Activated CD4-positive, alpha-beta T cell treated with anti-CD3 and anti-CD28 coated beads for 24 hours (primary cell): ENCODE results near the gene CATSPER4.
A peak's percentile ranks its signal among the peaks of the same experiment; 100 is the strongest.
"Not testable (repeated sequence)": the region's sequence is repeated elsewhere in the genome, so short reads cannot be mapped to it uniquely, and the experiment has no call there.

ENCODE experiments used
- DNase-seq, 2 donors: peaks; one replicate each; pipeline ENCODE4 v3.0.0-alpha.2; 2020; ENCODE audit warnings: low read depth in 2 of 2

The CATSPER4 gene

DNA sequence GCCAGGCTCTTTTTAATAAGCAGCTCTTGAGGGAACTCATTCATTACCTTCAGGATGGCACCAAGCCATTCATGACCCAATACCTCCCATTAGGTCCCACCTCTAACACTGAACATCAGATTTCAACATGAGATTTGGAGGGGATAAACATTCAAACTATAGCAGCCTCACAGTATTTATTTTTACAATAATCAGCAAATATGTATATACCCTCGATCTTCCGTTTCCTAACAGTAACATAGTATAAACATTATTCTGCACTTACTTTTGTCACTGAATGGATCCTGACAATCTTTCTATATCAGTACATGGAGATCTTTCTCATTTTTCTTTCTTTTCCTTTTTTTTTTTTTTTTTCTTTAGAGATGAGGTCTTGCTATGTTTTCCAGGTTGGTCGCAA is 5.4 kb downstream of the CATSPER4 start:
- DNase-seq: no peak

DNA sequence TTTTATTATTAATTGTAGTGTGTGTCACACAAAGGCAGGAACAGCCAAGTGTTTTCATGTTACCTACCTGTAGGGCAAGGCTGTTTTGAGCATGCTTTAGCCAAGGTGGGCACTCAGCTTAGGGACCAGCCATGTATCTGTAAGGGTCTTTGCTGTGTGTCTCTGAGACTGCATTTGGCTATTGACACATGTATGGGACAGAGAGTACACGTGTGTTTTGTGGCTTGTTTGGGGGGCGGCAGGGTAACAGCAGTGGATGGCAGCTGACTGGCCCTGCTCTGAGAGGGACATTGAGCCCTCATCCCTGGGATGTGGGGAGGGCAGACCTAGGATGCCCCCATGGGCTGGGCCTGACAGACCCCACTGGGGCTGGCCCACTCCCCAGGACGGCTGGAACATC is 6.9 kb downstream of the CATSPER4 start:
- no peak for DNase-seq

DNA sequence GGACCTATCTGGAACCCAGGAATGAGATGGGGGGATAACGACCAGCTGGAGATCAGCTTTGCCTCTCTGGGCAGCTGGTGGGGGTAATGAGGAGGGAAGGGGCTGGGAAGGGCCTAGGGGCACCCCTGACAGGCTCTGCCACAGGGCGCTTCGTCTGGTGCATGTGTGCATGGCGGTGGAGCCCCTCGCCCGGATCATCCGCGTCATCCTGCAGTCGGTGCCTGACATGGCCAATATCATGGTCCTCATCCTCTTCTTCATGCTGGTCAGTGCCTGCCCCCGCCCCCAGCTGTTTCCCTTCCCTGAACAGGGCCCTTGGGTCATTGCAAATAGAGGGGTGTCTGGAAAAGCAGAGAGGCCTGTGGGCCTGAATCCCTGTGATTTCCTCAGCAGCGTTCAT is 7.4 kb downstream of the CATSPER4 start:
- no peak for DNase-seq

DNA sequence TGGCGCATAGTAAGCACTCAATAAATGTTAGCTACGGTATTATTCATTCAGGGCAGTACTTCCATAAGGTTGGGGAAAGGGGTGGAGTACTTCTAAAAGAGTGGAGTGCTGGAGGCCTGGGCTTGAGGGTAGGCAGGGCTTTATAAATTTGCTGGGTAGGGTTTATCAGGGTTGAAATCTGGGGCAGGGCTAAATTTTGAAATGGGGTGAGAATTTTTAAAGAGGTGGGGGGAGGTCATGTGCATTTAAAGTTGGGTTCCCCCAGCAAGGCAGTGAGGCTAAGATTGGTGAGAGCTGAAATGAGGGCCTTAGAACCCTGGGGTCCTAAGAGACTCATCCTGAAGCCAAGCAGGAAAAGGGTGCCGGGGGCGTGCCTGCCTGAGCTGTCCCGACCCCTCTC is 10.0 kb downstream of the CATSPER4 start:
- DNase-seq: no peak

DNA sequence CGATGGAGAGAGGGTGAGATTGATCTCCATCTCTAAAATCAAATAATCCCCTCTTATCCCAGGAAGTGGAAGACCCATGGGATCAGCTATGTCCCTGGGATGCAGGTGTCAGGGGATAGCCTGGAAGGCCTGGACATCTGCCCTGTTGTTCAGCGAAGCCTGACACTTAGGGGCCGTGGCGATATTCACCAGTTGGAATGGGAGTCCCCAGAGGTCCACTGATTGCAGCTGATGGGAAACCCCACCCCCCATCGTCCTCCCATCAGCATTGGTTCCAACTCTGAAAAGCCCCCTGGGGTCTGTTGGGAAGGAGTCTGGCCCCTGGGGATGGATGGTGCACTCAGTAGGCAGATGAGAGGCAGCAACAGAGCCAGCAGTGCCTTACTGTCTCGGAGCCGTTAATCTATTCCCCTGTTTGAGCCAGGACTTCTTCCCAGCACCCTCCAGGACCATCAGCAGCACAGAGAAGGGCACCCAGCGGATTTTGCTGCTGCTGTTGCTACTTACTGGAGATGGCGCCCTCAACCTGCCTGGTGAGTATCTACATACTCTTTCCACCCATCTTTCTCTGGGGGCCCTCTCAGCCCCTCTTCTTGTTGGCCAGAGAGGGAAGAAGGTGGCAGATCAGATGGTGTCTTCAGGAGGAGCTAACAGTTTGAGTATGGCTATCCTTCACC is 13.4 kb downstream of the CATSPER4 start:
- no peak for DNase-seq

DNA sequence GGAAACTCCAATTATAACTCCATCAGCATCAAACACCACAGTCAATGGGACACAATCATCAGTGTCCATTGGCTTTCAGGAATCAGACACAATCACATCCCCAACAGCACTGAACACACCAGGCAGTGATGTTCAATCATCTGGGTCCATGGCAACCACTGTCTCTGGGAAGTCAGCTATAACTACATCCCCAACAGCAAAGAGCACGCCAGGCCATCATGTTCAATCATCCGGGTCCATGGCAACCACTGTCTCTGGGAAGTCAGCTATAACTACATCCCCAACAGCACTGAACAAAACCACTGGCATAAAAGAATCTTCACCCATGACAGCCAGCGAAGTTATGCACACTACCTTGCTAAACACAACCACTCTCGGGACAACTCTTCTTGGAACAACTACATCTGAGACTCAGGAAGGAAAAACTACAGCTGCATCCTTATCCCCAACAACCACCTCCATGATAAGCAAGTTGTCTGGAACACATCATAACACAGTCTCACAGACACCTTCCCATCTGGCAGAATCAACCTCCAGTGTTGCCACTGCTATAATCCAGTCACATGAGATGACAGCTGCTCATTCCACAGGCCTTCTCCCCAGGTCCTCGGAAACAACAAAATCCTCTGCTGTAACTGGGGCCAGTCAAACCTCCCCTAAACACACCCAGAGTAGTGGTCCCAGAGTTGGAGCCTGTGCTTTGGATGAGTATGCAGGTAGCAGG is 19.9 kb downstream of the CATSPER4 start:
- no peak for DNase-seq

DNA sequence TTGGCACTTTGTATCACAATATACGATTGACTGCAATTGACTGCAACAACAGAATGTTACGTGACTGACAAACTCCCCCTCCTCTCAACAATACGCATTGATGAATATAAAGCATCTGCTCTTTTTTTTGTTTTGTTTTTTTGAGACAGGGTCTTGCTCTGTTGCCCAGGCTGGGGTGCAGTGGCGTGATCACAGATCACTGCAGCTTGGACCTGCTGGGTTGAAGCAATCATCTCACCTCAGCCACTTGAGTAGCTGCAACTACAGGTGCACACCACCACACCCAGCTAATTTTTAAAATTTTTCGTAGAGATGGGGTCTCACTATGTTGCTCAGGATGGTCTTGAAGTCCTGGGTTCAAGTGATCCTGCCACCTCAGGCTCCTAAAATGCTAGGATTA is 22.3 kb downstream of the CATSPER4 start:
- DNase-seq: no peak

DNA sequence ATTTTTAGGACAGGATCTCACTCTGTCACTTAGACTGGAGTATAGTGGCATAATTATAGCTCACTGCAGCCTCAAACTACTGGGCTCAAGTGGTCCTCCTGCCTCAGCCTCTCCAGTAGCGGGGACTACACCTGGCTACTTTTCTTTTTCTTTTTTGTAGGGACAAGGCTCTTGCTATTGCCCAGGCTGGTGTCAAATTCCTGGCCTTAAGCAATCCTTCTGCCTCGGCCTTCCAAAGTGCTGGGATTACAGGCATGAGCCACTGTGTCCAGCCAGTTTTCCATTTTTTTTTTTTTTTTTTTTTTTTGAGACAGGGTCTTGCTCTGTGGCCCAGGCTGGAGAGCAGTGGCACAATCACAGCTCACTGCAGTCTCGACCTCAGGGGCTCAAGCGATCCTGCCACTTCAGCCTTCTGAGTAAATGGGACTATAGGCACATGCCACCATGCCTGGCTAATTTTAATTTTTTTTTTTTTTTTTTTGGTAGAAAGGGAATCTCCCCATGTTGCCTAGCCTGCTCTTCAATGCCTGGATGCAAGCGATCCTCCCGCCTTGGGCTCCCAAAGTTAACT is 23.0 kb downstream of the CATSPER4 start:
- DNase-seq: no peak

DNA sequence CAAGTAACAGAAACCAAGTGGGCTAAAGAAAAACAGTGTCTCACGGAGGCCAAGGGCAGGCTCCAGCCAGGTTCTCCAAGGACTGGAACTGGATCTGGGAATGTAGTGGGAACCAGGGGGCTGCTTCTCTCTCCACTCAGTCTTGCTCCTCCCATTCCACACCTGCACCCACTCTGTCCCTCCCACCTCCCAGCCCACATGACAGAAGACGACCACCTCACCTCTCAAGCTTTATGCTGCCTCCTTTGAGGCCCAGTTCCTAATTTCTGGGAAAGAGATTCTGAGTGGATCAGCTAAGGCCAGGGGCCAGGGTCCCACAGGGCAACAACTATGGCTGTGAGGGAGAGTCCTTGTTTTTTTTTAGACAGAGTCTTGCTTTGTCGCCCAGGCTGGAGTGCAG is 24.8 kb downstream of the CATSPER4 start:
- no peak for DNase-seq

DNA sequence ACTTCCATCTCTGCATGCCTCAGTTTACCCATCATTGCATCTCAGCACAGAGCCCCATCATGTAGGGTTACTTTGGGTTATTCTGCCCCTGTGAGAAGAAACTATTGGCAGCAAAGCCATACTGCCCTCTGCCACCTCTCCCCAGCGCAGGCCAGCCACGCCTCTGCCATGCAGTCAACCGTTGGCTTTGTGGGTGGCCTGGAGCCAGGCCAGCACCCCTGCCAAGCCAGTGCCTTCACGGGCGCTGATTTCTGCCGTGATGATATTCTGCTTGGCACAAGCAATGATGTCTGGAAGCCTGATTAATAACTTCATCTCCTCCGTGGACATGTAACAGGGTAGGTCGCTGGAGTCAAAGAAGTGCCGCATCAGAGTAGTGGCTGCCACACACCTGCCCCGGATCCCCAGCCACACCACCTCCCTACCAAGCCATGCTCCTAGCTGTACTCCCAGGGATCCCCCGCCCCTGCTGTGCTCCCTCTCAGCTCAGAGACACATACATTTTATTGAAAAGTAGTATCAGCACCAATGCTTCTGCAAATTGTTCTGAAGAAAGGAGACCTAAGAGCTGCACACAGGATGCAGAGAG is 28.6 kb downstream of the CATSPER4 start:
- DNase-seq: no peak

DNA sequence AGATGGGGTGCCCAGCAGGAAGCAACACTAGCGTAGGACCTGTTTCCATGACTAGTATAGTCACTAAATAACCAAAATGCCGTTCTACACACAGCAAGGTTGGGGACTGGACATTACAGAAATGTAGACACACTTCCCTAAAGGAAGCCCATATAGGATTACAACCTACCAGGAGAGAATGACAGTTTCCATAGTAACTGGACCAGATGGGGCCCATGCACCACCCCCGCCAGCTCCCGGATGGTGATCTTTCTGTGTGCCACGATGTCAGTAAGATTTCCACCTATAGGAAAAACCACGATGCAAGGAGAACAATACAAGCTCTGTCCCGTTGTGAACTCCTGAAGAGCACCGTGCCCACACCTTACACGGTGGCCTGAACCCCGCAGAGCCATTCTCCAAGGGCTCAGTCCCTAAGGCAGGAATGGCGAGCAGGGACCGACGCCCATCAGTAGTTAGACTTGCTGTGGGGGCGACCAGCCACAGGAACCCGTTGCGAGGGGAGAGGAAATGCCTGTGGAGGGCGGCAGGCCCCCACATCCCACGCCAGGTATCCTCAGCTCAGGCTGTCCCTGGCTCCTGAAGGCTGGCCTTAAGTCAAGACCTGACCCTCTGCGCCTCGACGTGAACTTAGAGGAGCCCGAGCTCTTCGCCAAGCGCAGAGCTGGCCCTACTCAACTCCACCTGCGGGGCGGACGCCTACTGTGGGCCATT is 30.0 kb downstream of the CATSPER4 start:
- DNase-seq: no peak

DNA sequence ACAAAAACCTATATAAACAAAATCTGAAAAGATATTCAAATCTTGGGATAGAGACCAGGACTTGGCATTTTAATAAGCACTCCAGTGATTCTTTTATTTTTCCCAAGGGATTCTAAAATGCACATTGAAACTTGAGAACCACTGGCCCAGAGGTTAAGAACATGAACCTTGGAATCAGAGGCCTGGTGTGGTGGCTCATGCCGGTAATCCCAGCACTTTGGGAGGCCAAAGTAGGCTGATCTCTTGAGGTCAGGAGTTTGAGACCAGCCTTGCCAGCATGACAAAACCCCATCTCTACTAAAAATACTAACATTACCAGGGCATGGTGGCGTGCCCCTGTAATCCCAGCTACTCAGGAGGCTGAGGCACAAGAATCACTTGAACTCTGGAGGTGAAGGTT is 30.7 kb downstream of the CATSPER4 start:
- DNase-seq: no peak

DNA sequence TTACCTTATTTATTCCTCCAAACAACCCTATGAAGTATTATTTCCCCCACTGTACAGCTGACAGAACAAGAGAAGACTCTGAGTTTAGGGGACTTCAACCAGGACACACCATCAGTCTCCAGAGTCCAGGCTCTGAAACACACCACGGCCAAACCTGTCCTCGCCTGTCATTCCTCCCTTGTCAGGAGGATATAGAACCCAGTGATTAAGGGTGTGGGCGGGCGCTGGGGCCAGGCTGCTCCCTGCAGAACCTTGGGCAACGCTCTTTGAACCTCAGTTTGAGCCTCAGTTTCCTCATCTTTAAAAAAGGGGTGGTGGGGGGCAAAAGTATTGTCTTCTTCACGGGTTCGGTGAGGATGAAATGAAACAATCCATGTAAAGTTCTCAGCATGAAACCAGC is 34.2 kb downstream of the CATSPER4 start:
- no peak for DNase-seq

DNA sequence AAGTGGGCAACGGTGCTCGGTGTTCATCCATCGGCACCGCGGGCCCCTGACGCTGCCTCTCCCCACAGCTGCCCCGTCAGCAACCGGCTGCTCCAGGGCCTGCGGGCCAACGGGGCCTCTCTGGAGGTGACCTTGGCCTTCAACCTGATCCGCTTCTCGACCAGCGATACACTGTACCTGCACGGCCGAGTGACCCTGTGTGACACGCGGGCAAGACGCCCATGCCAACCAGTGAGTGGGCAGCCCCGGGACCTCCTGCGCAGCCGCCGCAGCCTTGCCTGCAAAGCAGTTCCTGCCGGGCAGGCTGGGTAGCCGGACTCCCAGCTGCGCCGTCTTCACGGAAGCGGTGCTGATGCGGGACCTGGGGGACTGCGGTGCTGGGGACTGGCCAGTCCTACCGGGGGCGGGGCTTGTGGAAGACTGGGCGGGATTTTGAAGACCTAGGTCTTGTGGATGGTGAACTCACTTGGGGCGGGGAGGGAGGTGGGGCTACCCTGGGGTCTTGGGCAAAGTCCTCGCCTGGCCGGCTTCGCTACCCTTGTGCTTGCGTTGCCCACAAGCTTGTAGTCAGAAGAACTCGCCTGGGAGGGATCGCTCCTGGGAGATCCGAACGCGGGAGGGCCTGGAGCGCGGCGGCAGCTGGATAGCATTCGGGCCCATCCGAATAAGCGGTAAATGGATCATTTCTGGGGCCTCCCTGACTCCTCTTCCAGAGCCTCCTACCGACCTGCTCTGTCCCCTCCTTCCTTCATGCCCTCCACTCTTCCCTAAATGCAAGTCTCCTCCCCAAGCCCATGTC is 34.8 kb downstream of the CATSPER4 start:
- DNase-seq: peak in 1 of 2 donors; percentile 47

DNA sequence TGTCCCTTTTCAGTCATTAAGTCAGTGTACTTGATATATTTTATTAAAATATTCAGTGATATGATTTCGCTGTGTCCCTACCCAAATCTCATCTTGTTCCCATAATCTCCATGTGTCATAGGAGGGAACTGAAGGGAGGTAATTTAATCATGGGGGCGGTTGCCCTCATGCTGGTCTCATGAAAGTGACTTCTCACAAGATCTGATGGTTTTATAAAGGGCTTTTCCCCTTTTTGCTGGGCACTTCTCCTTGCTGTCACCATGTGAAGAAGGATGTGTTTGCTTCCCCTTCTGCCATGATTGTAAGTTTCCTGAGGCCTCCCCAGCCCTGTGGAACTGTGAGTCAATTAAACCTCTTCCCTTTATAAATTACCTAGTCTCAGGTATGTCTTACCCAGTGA is 40.3 kb downstream of the CATSPER4 start:
- DNase-seq: not testable (repeated sequence)

DNA sequence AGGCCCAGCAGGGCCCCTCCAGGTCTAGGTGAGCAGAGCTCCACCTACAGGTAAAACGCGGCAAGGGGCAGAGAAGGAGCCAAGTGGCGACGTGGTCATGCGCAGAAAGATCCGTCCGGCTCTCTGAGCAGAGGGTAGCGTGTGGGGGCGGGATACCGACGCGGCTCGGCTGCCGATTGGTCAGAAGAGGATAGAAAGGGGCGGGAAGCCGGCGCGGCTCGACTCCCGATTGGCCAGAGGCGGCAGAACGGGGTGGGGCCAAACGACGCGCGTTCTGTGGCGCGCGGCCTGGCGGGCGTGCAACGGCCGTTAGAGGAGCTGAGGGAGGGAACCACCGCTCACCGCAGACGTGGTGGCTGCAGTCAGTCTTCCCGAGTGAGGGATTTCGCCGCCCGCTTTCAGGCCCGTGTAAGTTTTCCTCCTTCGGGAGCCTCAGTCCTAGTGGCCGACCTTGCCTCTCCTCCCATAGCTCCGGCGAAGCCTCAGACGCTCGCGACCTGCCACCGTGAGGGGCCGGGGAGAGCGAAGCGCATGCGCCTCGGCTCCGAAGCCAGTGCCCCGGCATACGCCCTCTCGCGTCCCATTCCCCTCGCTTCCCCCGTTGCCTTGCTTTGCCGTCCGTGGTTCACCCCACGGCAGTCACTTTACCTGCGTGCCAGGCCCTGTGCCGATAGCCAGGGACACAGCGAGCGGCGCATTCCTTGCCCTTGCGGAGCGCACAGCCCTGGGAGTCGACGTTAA is 43.7 kb downstream of the CATSPER4 start, which contains the start of gene CEP85:
CEP85 (plus strand) TSS at position 298 of the 741 bp plus-strand sequence. CDS start 5,584 bp downstream, outside the sequence.
- peak; percentile 96 to 98 for DNase-seq

DNA sequence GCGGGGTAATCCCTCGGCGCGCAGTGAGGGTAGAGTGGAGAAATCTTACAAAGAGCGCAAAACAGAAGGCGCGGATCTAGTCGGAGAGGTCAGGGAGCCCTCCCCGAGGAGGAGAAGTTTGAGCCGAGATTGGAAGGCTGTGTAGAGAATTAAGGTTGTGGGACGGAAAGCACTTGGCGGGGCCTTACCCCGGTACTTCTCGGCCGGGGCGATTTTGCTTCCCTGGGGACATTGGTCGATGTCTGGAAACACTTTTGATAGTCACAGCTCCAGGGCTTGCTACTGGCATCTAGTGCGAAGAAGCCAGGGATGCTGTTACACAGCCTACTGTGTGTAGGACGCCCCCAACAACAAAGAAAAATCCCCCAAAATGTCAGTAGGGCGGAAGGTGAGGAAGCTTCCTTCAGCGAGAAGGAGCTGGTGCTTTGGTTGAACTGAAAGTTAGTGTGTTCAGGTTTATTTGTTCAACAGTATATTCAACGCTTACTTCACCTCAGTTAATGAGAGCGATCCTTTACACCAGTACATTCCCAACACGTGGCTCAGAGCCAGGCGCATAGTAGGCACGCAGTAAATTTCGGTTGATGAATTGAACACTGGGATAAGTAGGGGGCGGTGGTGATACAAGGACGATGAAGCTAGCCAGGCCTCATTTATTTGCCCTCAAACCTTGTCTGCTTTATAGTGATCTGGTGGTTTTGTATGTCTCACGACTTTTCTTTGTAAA is 44.4 kb downstream of the CATSPER4 start:
- no peak for DNase-seq

DNA sequence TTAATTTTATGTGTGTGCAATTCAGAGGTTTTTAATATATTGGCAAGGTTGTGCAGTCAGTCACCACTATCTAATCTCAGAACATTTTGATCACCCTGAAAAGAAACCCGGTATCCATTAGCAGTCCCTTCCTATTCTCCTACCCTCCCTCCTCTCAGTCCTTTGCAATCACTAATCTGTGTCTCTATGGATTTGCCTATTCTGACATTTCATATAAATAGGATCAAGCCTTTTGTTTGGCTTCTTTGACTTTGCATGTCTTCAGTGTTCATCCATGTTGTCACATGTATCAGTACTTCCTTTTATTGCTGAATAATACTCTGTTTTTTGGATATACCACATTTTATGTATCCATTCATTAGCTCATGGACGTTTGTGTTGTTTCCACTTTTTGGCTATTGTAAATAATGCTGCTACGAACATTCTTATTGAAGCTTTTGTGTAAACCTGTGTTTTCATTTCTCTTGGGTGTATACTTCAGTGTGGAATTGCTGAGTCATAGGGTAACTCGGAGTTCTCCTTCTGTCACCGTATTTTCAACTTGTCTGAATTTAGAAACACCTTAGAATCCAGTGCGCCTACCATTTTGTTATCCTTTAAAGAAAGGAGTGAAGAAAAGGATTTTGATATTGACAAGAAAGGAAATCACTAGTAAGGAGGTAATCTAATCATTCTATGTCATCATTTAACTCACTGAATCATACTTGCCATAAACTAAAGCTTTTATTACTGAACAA is 47.0 kb downstream of the CATSPER4 start:
- DNase-seq: no peak

DNA sequence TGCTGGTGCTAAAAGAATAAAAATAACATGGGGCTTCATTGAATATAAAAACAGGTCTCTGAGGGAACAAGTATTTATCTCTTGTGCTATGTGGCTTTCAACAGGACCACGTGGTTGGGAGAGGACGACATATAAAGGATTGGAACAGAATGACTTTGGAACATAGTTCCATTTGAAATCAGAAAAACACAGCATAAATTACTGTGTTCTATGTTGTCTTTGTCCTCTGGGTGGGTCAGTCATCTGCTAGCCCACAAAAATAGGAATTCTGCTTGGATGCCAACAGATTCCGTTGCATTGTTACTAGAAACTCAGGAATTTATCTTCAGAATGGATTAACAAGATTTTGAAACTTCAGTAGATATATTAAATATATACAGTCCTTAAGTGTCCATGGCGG is 49.5 kb downstream of the CATSPER4 start:
- DNase-seq: no peak
